Naive thymus-derived CD4-positive, alpha-beta T cell (primary cell): ENCODE measurements around the gene KCNQ2. TPM values are rescaled to one million over a fixed set of nuclear protein-coding genes. Genes with fewer than 3 reads are reported as not detected.
A peak's percentile ranks its signal among the peaks of the same experiment; 100 is the strongest.

Experiments
- ATAC-seq: fragments of 150-1000 bp; cut with Tn5 transposase; 2 replicates; pipeline ENCODE4 v1.10.0; 2021; ENCODE audit warnings: mild to moderate bottlenecking, moderate library complexity
- CTCF ChIA-PET: fragments of 350-600 bp; sonication (Branson Sonifier 250); formaldehyde crosslinking; loops from one replicate; lab custom pipeline; 2021; ENCODE audit warnings: antibody characterized with exemption; lab: Charles Lee
- POLR2A ChIA-PET: fragments of 350-600 bp; sonication (Branson Sonifier 250); formaldehyde crosslinking; loops from one replicate; lab custom pipeline; 2021; ENCODE audit warnings: antibody characterized with exemption, inconsistent platforms; lab: Charles Lee
- DNase-seq, 9 donors: peaks; one replicate each; pipeline versions ENCODE4 v3.0.0 to v3.0.0-alpha.2; 2020 to 2022; ENCODE audit warnings: mixed read lengths in 1 of 9
- H3K27ac ChIP-seq: one replicate; pipeline ENCODE4 v1.7.0; 2013; ENCODE audit warnings: mild to moderate bottlenecking, low read depth, low read length, moderate library complexity
- H3K27me3 ChIP-seq, 2 donors: one replicate each; pipeline ENCODE4 v1.7.0; 2013; ENCODE audit warnings: low read length in 2 of 2, mild to moderate bottlenecking in 2 of 2, moderate library complexity in 2 of 2; ENCODE audit not compliant: control insufficient read depth in 2 of 2, insufficient read depth in 2 of 2
- H3K36me3 ChIP-seq, 3 experiments: 1 replicate in 2 of 3; 2 replicates in 1 of 3; pipeline ENCODE4 v1.7.0; 2013; ENCODE audit warnings: low read length in 3 of 3, mild to moderate bottlenecking in 3 of 3, moderate library complexity in 1 of 3; ENCODE audit not compliant: insufficient read depth in 3 of 3, control insufficient read depth in 2 of 3
- H3K4me1 ChIP-seq, 2 donors: one replicate each; pipeline ENCODE4 v1.7.0; 2013; ENCODE audit warnings: low read length in 2 of 2, mild to moderate bottlenecking in 2 of 2, moderate library complexity in 1 of 2; ENCODE audit not compliant: control insufficient read depth in 2 of 2, insufficient read depth in 2 of 2
- H3K4me3 ChIP-seq: 2 replicates; pipeline ENCODE4 v1.7.0; 2013; ENCODE audit warnings: mild to moderate bottlenecking, low read length
- H3K9me3 ChIP-seq, 3 experiments: 1 replicate in 2 of 3; 2 replicates in 1 of 3; pipeline ENCODE4 v1.7.0; 2013; ENCODE audit warnings: low read length in 3 of 3; ENCODE audit not compliant: control insufficient read depth in 2 of 3
- H3K27ac Mint-ChIP-seq, 9 donors: one replicate each; pipeline ENCODE4 v1.8.0; 2020 to 2022; ENCODE audit warnings: mixed read lengths in 9 of 9, mild to moderate bottlenecking in 8 of 9, moderate library complexity in 5 of 9, inconsistent platforms in 2 of 9
- H3K27me3 Mint-ChIP-seq, 5 donors: one replicate each; pipeline ENCODE4 v1.8.0; 2021 to 2022; ENCODE audit warnings: mixed read lengths in 5 of 5, mild to moderate bottlenecking in 1 of 5
- H3K36me3 Mint-ChIP-seq, 5 donors: one replicate each; pipeline ENCODE4 v1.8.0; 2020 to 2022; ENCODE audit warnings: mixed read lengths in 5 of 5, mild to moderate bottlenecking in 3 of 5, inconsistent platforms in 1 of 5
- H3K4me1 Mint-ChIP-seq, 7 donors: one replicate each; pipeline ENCODE4 v1.8.0; 2020 to 2022; ENCODE audit warnings: mixed read lengths in 7 of 7, mild to moderate bottlenecking in 3 of 7, inconsistent platforms in 1 of 7
- H3K4me3 Mint-ChIP-seq, 10 donors: one replicate each; pipeline ENCODE4 v1.8.0; 2020 to 2022; ENCODE audit warnings: mild to moderate bottlenecking in 10 of 10, mixed read lengths in 10 of 10, moderate library complexity in 6 of 10, inconsistent platforms in 2 of 10
- H3K9me3 Mint-ChIP-seq, 11 donors: one replicate each; pipeline ENCODE4 v1.8.0; 2020 to 2022; ENCODE audit warnings: mixed read lengths in 11 of 11, mild to moderate bottlenecking in 4 of 11, inconsistent platforms in 1 of 11, moderate library complexity in 1 of 11
- intact Hi-C, 2 donors: fragments of 100-400 bp; cut with micrococcal nuclease; formaldehyde crosslinking; loops; one replicate each; pipeline ENCODE4 v1.15.1; 2023
- polyA plus RNA-seq, 2 donors: library from polyadenylated mRNA; unstranded; fragments of 300-500 nt; fragmentation: Illumina TruSeq; gene quantifications; one replicate each; pipeline ENCODE4 v1.2.3, GENCODE V29; 2021
- total RNA-seq, 6 experiments: library from RNA in 5 of 6; stranded (reverse) in 5 of 6; gene quantifications; 1 replicate in 5 of 6; 2 replicates in 1 of 6; pipeline ENCODE4 v1.2.3 and lab custom pipeline; 2021 to 2026

Gene KCNQ2
- total and polyA plus RNA-seq, 7 experiments from 2014 or later: 0.27 to 0.72 (median 0.30) TPM; not detected in 4

GRCh38 chr20:63503524-63503923, 31.1 kb upstream of the KCNQ2 start:
- ChIA-PET CTCF (interaction anchor here (0.8 kb wide), 1 partner anchor 10 kb away, joined by 6 read pairs; no protein-coding TSS in a partner anchor), POLR2A (no interaction called here)
- peaks cover 0 to 30% (median 8%) of the 10 kb centered on the region in 11 donors for H3K9me3 Mint-ChIP-seq
- no peak overlapping the region for H3K4me3 Mint-ChIP-seq
- H3K36me3 Mint-ChIP-seq: peaks cover 0 to 9% (median 5%) of the 10 kb centered on the region in 5 donors
- H3K9me3 ChIP-seq: peaks cover 0 to 19% (median 0%) of the 10 kb centered on the region in 3 experiments
- H3K36me3 ChIP-seq: no peaks in the 10 kb centered on the region
- DNase-seq: no peak
- H3K27ac ChIP-seq: no peak overlapping the region
- intact Hi-C loops: no loop called here
- peaks cover 17 to 26% (median 21%) of the 10 kb centered on the region in 5 donors for H3K27me3 Mint-ChIP-seq
- H3K27ac Mint-ChIP-seq: no peak overlapping the region
- no peak for ATAC-seq
- peaks cover 0 to 8% (median 0%) of the 10 kb centered on the region in 7 donors for H3K4me1 Mint-ChIP-seq
- no peak overlapping the region for H3K4me3 ChIP-seq
- H3K27me3 ChIP-seq: no peaks in the 10 kb centered on the region
- no peaks in the 10 kb centered on the region for H3K4me1 ChIP-seq

GRCh38 chr20:63502671-63503172, 30.3 kb upstream of the KCNQ2 start:
- Mint-ChIP-seq H3K27me3 (peaks cover 11 to 31% (median 13%) of the 10 kb centered on the region in 5 donors), H3K27ac (no peak overlapping the region), H3K9me3 (peaks cover 0 to 25% (median 8%) of the 10 kb centered on the region in 11 donors), H3K4me3 (no peak overlapping the region), H3K36me3 (peaks cover 0 to 9% (median 5%) of the 10 kb centered on the region in 5 donors), H3K4me1 (peaks cover 0 to 4% (median 0%) of the 10 kb centered on the region in 7 donors)
- Histone ChIP-seq H3K27me3 (no peaks in the 10 kb centered on the region), H3K27ac (no peak overlapping the region), H3K4me3 (no peak overlapping the region), H3K9me3 (peaks cover 0 to 19% (median 0%) of the 10 kb centered on the region in 3 experiments), H3K36me3 (no peaks in the 10 kb centered on the region), H3K4me1 (no peaks in the 10 kb centered on the region)
- ChIA-PET CTCF (interaction anchor here (0.8 kb wide), 1 partner anchor 9 kb away, joined by 6 read pairs; no protein-coding TSS in a partner anchor), POLR2A (interaction anchor here (0.6 kb wide), 1 partner anchor 199 kb away, joined by 4 read pairs; no protein-coding TSS in a partner anchor)
- intact Hi-C loops: no loop called here
- ATAC-seq (no peak), DNase-seq (no peak)

GRCh38 chr20:63501818-63502670, 29.6 kb upstream of the KCNQ2 start:
- ATAC-seq (no peak), DNase-seq (no peak)
- H3K36me3 Mint-ChIP-seq: peaks cover 0 to 9% (median 5%) of the 10 kb centered on the region in 5 donors
- POLR2A ChIA-PET: no interaction called here
- Histone ChIP-seq H3K9me3 (peaks cover 0 to 19% (median 0%) of the 10 kb centered on the region in 3 experiments), H3K36me3 (no peaks in the 10 kb centered on the region), H3K27me3 (no peaks in the 10 kb centered on the region), H3K27ac (no peak overlapping the region), H3K4me3 (no peak overlapping the region), H3K4me1 (no peaks in the 10 kb centered on the region)
- no peak overlapping the region for H3K27ac Mint-ChIP-seq
- H3K4me1 Mint-ChIP-seq: peaks cover 0 to 4% (median 0%) of the 10 kb centered on the region in 7 donors
- H3K9me3 Mint-ChIP-seq: peaks cover 0 to 24% (median 8%) of the 10 kb centered on the region in 11 donors
- CTCF ChIA-PET: no interaction called here
- H3K27me3 Mint-ChIP-seq: peaks cover 11 to 38% (median 12%) of the 10 kb centered on the region in 5 donors
- no peak overlapping the region for H3K4me3 Mint-ChIP-seq
- intact Hi-C loops: no loop called here

- Mint-ChIP-seq H3K4me1 (peaks cover 0 to 4% (median 0%) of the 10 kb centered on the region in 7 donors), H3K4me3 (peak overlapping the region in 8 of 10 donors; percentile 23 to 76 (median 56)), H3K36me3 (peaks cover 0 to 9% (median 5%) of the 10 kb centered on the region in 5 donors), H3K27me3 (peaks cover 6 to 43% (median 10%) of the 10 kb centered on the region in 5 donors), H3K9me3 (peaks cover 0 to 23% (median 8%) of the 10 kb centered on the region in 11 donors), H3K27ac (no peak overlapping the region)
- intact Hi-C loops: no loop called here
- H3K4me1 ChIP-seq: peaks cover 0 to 2% of the 10 kb centered on the region in 2 donors
- no peaks in the 10 kb centered on the region for H3K27me3 ChIP-seq
- H3K36me3 ChIP-seq: no peaks in the 10 kb centered on the region
- H3K27ac ChIP-seq: no peak overlapping the region
- DNase-seq (no peak), ATAC-seq (no peak)
- ChIA-PET POLR2A (no interaction called here), CTCF (no interaction called here)
- H3K9me3 ChIP-seq: peaks cover 0 to 19% (median 0%) of the 10 kb centered on the region in 3 experiments
- no peak overlapping the region for H3K4me3 ChIP-seq
Measured at GRCh38 chr20:63500902-63501817, 28.7 kb upstream of the KCNQ2 start.

GRCh38 chr20:63500151-63500901, 27.9 kb upstream of the KCNQ2 start:
- ChIA-PET POLR2A (no interaction called here), CTCF (no interaction called here)
- H3K27ac ChIP-seq: no peak overlapping the region
- DNase-seq: no peak
- no peaks in the 10 kb centered on the region for H3K27me3 ChIP-seq
- peaks cover 0 to 17% (median 0%) of the 10 kb centered on the region in 3 experiments for H3K9me3 ChIP-seq
- Mint-ChIP-seq H3K4me3 (peak overlapping the region in 3 of 10 donors; percentile 23 to 69 (median 29)), H3K27me3 (peaks cover 6 to 43% (median 9%) of the 10 kb centered on the region in 5 donors), H3K27ac (no peak overlapping the region), H3K4me1 (peaks cover 0 to 7% (median 0%) of the 10 kb centered on the region in 7 donors), H3K9me3 (peaks cover 0 to 19% (median 8%) of the 10 kb centered on the region in 11 donors), H3K36me3 (peaks cover 0 to 9% (median 5%) of the 10 kb centered on the region in 5 donors)
- no peak for ATAC-seq
- H3K4me3 ChIP-seq: no peak overlapping the region
- peaks cover 0 to 2% of the 10 kb centered on the region in 2 donors for H3K4me1 ChIP-seq
- H3K36me3 ChIP-seq: no peaks in the 10 kb centered on the region
- intact Hi-C loops: no loop called here
